22Rv1 (cell line): ENCODE data around the gene SRA1.

ENCODE experiments used
- ZFX ChIP-seq: fragments of 450-650 bp; IDR thresholded peaks from 2 replicates; pipeline ENCODE4 v1.6.1; 2017; ENCODE audit warnings: antibody characterized with exemption, borderline replicate concordance
- TF ChIP-seq, protein P1 (sequence below): fragments of 450-650 bp; IDR thresholded peaks from 2 replicates; pipeline ENCODE4 v1.5.1; 2017; ENCODE audit warnings: mild to moderate bottlenecking

DNA sequence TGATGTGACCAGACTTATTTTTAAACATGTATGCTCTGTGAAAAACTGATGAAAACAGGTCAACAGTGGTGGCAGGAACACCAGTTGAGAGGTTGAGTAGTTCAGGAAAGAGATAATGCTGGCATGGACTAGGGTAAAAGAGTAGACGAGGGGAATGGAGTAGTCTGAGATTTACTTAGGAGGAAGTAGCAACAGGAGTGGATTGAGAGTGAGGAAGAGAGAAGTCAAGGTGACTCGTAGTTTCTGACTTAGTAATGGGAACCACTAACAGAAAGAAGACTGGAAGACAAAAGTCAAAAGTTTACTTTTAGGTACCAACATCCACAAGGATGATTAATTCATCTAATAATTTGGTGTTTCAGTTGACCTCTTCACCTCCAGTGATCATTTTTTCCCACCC lies 3.6 kb downstream of the SRA1 start:
- TF ChIP-seq, protein P1, sequence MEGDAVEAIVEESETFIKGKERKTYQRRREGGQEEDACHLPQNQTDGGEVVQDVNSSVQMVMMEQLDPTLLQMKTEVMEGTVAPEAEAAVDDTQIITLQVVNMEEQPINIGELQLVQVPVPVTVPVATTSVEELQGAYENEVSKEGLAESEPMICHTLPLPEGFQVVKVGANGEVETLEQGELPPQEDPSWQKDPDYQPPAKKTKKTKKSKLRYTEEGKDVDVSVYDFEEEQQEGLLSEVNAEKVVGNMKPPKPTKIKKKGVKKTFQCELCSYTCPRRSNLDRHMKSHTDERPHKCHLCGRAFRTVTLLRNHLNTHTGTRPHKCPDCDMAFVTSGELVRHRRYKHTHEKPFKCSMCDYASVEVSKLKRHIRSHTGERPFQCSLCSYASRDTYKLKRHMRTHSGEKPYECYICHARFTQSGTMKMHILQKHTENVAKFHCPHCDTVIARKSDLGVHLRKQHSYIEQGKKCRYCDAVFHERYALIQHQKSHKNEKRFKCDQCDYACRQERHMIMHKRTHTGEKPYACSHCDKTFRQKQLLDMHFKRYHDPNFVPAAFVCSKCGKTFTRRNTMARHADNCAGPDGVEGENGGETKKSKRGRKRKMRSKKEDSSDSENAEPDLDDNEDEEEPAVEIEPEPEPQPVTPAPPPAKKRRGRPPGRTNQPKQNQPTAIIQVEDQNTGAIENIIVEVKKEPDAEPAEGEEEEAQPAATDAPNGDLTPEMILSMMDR: no peak
- TF ChIP-seq ZFX: no peak
